GM23338 (cell line): ENCODE results near the gene PARP12. TPM values are rescaled to one million over a fixed set of nuclear protein-coding genes. Genes with fewer than 3 reads are reported as not detected.

Source experiments
- ATAC-seq: fragments of 200-7000 bp; cut with Tn5 transposase; 3 replicates; pipeline ENCODE4 v1.9.1; 2020
- DNase-seq: peaks from one replicate; pipeline ENCODE4 v3.0.0-alpha.2; 2015; ENCODE audit warnings: low spot score
- H2AFZ ChIP-seq: fragments of 200-600 bp; sonication (generic); 2 replicates; pipeline ENCODE4 v1.8.0; 2016; ENCODE audit warnings: antibody characterized with exemption, mild to moderate bottlenecking, moderate library complexity
- H3F3A ChIP-seq: fragments of 200-600 bp; sonication (generic); replicated peaks from 2 replicates; pipeline ENCODE4 v1.8.0; 2017; ENCODE audit warnings: antibody characterized with exemption, mixed run types, low read depth
- H3K27ac ChIP-seq: fragments of 200-600 bp; sonication (generic); 2 replicates; pipeline ENCODE4 v1.6.1; 2016; ENCODE audit warnings: low read depth
- H3K27me3 ChIP-seq: fragments of 200-600 bp; sonication (generic); 2 replicates; pipeline ENCODE4 v1.8.0; 2016; ENCODE audit warnings: mild to moderate bottlenecking, mixed run types, moderate library complexity; ENCODE audit not compliant: insufficient read depth
- H3K36me3 ChIP-seq: fragments of 200-600 bp; sonication (generic); 2 replicates; pipeline ENCODE4 v1.8.0; 2016; ENCODE audit warnings: mild to moderate bottlenecking; ENCODE audit not compliant: insufficient read depth
- H3K4me1 ChIP-seq: fragments of 200-600 bp; sonication (generic); 2 replicates; pipeline ENCODE4 v1.8.0; 2016; ENCODE audit warnings: mild to moderate bottlenecking, moderate library complexity; ENCODE audit not compliant: insufficient read depth
- H3K4me2 ChIP-seq: fragments of 200-600 bp; sonication (generic); 2 replicates; pipeline ENCODE4 v1.7.1; 2017; ENCODE audit warnings: mixed run types
- H3K4me3 ChIP-seq: fragments of 200-600 bp; sonication (generic); 2 replicates; pipeline ENCODE4 v1.6.1; 2016; ENCODE audit warnings: mixed run types
- H3K79me2 ChIP-seq: fragments of 200-600 bp; sonication (generic); replicated peaks from 2 replicates; pipeline ENCODE4 v1.8.0; 2017; ENCODE audit warnings: mild to moderate bottlenecking; ENCODE audit not compliant: insufficient read depth
- H3K9me2 ChIP-seq: fragments of 200-600 bp; sonication (generic); 2 replicates; pipeline ENCODE4 v1.8.0; 2017; ENCODE audit not compliant: insufficient read depth
- H4K20me1 ChIP-seq: fragments of 200-600 bp; sonication (generic); replicated peaks from 2 replicates; pipeline ENCODE4 v1.8.0; 2017; ENCODE audit warnings: mild to moderate bottlenecking; ENCODE audit not compliant: insufficient read depth
- H3K27ac Mint-ChIP-seq: 2 replicates; pipeline ENCODE4 v1.8.0; 2020; ENCODE audit warnings: inconsistent platforms, mild to moderate bottlenecking, moderate library complexity, mixed read lengths
- H3K27me3 Mint-ChIP-seq: 3 replicates; pipeline ENCODE4 v1.8.0; 2022; ENCODE audit warnings: low read depth, mild to moderate bottlenecking, moderate library complexity, mixed read lengths, inconsistent platforms; ENCODE audit not compliant: insufficient read depth, poor library complexity
- H3K36me3 Mint-ChIP-seq: 3 replicates; pipeline ENCODE4 v1.8.0; 2021; ENCODE audit warnings: low read depth, mild to moderate bottlenecking, inconsistent platforms, moderate library complexity, mixed read lengths
- H3K4me1 Mint-ChIP-seq: 3 replicates; pipeline ENCODE4 v1.8.0; 2020; ENCODE audit warnings: mild to moderate bottlenecking, inconsistent platforms, mixed read lengths
- H3K4me3 Mint-ChIP-seq: 3 replicates; pipeline ENCODE4 v1.8.0; 2021; ENCODE audit warnings: moderate library complexity, mild to moderate bottlenecking, inconsistent platforms, mixed read lengths
- H3K9me3 Mint-ChIP-seq: 3 replicates; pipeline ENCODE4 v1.8.0; 2020; ENCODE audit warnings: moderate library complexity, mild to moderate bottlenecking, inconsistent platforms, mixed read lengths
- CREB1 ChIP-seq: fragments of 250-450 bp; sonication (Bioruptor Pico); IDR thresholded peaks from 2 replicates; pipeline ENCODE4 v1.5.0; 2020; ENCODE audit warnings: low read depth, mild to moderate bottlenecking, moderate library complexity
- EZH2 ChIP-seq: fragments of 200-600 bp; sonication (generic); IDR thresholded peaks from one replicate; pipeline ENCODE4 v1.8.0; 2017; ENCODE audit warnings: antibody characterized with exemption, mild to moderate bottlenecking, low read depth; ENCODE audit not compliant: unreplicated experiment
- EZH2phosphoT487 ChIP-seq: fragments of 200-600 bp; sonication (generic); IDR thresholded peaks from one replicate; pipeline ENCODE4 v1.8.1; 2018; ENCODE audit warnings: antibody characterized with exemption; ENCODE audit not compliant: unreplicated experiment
- ZNF331 ChIP-seq: fragments of 250-450 bp; sonication (Bioruptor Pico); IDR thresholded peaks from 2 replicates; pipeline ENCODE4 v1.5.0; 2020; ENCODE audit warnings: low read depth, mild to moderate bottlenecking, moderate library complexity
- polyA plus RNA-seq: library from polyadenylated mRNA; unstranded; fragments of >200 nt; fragmentation: Nextera tagmentation; extraction: Ambion mirVana; gene quantifications from 2 replicates; pipeline ENCODE4 v1.2.1, GENCODE V29; 2016
- total RNA-seq: library from RNA; depleted of rRNA; stranded (reverse); fragments of >200 nt; shearing (Covaris generic); gene quantifications from 2 replicates; pipeline ENCODE4 v1.2.3, GENCODE V29; 2014
- TF ChIP-seq, protein P1 (sequence below), 2 experiments: fragments of 200-600 bp in 1 of 2; sonication (generic) in 1 of 2; conservative IDR thresholded peaks; 2 replicates each; pipeline versions ENCODE4 v1.5.1 to v1.6.1; 2016 to 2017; ENCODE audit warnings: antibody characterized with exemption in 2 of 2, low read depth in 2 of 2, mild to moderate bottlenecking in 2 of 2, moderate library complexity in 1 of 2
- TF ChIP-seq, protein P2 (sequence below): IDR thresholded peaks from one replicate; pipeline ENCODE4 v1.6.1; 2018; ENCODE audit warnings: antibody characterized with exemption; ENCODE audit not compliant: unreplicated experiment
- TF ChIP-seq, protein P3 (sequence below): IDR thresholded peaks from 2 replicates; pipeline ENCODE4 v1.6.1; 2016; ENCODE audit warnings: antibody characterized with exemption
- TF ChIP-seq, protein P4 (sequence below): fragments of 250-450 bp; sonication (Bioruptor Pico); IDR thresholded peaks from 2 replicates; pipeline ENCODE4 v1.5.0; 2020; ENCODE audit warnings: mild to moderate bottlenecking, moderate library complexity

Gene PARP12
- total and polyA plus RNA-seq, 2 experiments from 2014 or later = 2.7 to 10.3 TPM

DNA sequence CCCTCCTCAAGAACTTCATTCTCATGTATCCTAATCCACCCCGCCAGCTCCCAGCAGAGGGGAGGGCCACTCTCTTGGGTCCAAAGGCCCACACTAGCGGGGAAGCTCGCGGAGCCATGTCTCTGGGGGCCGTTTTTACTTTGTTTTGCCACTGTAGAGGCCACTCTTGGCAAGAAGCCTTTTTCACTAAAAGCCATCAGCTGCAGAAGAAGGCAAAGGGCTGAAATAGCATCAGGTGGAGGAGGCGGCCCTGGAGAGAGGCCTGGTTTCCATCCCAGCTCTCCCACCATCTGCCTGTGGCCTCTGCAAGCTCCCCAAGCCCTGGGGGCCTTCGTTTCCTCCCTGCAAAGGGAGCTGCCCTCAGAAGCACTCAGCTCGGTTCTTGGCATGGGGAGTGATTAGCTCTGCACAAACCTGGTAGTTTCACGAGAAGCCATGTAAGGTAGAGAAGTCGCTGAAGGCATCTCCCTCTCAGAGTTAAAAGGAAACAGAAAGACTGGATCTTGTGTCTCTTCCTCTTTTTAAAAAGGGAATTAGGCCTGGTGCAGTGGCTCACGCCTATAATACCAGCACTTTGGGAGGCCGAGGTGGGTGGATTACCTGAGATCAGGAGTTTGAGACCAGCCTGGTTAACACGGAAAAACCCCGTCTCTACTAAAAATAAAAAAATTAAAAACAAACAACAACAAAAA lies 70.3 kb downstream of the PARP12 start:
- no peak overlapping the region for H3K27ac Mint-ChIP-seq
- no peak overlapping the region for H3K4me2 ChIP-seq
- no peaks in the 10 kb centered on the region for H3K9me3 Mint-ChIP-seq
- no peak overlapping the region for H3K4me3 Mint-ChIP-seq
- H3K9me2 ChIP-seq = no peaks in the 10 kb centered on the region
- H3K36me3 Mint-ChIP-seq = no peaks in the 10 kb centered on the region
- no peak overlapping the region for H3K27ac ChIP-seq
- peaks cover 9% of the 10 kb centered on the region for H3K4me1 Mint-ChIP-seq
- no peaks in the 10 kb centered on the region for H4K20me1 ChIP-seq
- H3K79me2 ChIP-seq = no peaks in the 10 kb centered on the region
- H3K27me3 Mint-ChIP-seq = peaks cover 6% of the 10 kb centered on the region
- TF ChIP-seq, protein P1, sequence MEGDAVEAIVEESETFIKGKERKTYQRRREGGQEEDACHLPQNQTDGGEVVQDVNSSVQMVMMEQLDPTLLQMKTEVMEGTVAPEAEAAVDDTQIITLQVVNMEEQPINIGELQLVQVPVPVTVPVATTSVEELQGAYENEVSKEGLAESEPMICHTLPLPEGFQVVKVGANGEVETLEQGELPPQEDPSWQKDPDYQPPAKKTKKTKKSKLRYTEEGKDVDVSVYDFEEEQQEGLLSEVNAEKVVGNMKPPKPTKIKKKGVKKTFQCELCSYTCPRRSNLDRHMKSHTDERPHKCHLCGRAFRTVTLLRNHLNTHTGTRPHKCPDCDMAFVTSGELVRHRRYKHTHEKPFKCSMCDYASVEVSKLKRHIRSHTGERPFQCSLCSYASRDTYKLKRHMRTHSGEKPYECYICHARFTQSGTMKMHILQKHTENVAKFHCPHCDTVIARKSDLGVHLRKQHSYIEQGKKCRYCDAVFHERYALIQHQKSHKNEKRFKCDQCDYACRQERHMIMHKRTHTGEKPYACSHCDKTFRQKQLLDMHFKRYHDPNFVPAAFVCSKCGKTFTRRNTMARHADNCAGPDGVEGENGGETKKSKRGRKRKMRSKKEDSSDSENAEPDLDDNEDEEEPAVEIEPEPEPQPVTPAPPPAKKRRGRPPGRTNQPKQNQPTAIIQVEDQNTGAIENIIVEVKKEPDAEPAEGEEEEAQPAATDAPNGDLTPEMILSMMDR (conservative IDR thresholded peaks at IDR 0.05; ENCODE audit: low read depth in 2 of 2) = no peak
- TF ChIP-seq CREB1 (CRISPR knock-in tag) (no peak), EZH2 (no peak), ZNF331 (no peak), EZH2phosphoT487 (no peak)
- TF ChIP-seq, protein P2, sequence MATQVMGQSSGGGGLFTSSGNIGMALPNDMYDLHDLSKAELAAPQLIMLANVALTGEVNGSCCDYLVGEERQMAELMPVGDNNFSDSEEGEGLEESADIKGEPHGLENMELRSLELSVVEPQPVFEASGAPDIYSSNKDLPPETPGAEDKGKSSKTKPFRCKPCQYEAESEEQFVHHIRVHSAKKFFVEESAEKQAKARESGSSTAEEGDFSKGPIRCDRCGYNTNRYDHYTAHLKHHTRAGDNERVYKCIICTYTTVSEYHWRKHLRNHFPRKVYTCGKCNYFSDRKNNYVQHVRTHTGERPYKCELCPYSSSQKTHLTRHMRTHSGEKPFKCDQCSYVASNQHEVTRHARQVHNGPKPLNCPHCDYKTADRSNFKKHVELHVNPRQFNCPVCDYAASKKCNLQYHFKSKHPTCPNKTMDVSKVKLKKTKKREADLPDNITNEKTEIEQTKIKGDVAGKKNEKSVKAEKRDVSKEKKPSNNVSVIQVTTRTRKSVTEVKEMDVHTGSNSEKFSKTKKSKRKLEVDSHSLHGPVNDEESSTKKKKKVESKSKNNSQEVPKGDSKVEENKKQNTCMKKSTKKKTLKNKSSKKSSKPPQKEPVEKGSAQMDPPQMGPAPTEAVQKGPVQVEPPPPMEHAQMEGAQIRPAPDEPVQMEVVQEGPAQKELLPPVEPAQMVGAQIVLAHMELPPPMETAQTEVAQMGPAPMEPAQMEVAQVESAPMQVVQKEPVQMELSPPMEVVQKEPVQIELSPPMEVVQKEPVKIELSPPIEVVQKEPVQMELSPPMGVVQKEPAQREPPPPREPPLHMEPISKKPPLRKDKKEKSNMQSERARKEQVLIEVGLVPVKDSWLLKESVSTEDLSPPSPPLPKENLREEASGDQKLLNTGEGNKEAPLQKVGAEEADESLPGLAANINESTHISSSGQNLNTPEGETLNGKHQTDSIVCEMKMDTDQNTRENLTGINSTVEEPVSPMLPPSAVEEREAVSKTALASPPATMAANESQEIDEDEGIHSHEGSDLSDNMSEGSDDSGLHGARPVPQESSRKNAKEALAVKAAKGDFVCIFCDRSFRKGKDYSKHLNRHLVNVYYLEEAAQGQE = no peak
- TF ChIP-seq, protein P3, sequence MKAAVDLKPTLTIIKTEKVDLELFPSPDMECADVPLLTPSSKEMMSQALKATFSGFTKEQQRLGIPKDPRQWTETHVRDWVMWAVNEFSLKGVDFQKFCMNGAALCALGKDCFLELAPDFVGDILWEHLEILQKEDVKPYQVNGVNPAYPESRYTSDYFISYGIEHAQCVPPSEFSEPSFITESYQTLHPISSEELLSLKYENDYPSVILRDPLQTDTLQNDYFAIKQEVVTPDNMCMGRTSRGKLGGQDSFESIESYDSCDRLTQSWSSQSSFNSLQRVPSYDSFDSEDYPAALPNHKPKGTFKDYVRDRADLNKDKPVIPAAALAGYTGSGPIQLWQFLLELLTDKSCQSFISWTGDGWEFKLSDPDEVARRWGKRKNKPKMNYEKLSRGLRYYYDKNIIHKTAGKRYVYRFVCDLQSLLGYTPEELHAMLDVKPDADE = no peak
- TF ChIP-seq, protein P4, sequence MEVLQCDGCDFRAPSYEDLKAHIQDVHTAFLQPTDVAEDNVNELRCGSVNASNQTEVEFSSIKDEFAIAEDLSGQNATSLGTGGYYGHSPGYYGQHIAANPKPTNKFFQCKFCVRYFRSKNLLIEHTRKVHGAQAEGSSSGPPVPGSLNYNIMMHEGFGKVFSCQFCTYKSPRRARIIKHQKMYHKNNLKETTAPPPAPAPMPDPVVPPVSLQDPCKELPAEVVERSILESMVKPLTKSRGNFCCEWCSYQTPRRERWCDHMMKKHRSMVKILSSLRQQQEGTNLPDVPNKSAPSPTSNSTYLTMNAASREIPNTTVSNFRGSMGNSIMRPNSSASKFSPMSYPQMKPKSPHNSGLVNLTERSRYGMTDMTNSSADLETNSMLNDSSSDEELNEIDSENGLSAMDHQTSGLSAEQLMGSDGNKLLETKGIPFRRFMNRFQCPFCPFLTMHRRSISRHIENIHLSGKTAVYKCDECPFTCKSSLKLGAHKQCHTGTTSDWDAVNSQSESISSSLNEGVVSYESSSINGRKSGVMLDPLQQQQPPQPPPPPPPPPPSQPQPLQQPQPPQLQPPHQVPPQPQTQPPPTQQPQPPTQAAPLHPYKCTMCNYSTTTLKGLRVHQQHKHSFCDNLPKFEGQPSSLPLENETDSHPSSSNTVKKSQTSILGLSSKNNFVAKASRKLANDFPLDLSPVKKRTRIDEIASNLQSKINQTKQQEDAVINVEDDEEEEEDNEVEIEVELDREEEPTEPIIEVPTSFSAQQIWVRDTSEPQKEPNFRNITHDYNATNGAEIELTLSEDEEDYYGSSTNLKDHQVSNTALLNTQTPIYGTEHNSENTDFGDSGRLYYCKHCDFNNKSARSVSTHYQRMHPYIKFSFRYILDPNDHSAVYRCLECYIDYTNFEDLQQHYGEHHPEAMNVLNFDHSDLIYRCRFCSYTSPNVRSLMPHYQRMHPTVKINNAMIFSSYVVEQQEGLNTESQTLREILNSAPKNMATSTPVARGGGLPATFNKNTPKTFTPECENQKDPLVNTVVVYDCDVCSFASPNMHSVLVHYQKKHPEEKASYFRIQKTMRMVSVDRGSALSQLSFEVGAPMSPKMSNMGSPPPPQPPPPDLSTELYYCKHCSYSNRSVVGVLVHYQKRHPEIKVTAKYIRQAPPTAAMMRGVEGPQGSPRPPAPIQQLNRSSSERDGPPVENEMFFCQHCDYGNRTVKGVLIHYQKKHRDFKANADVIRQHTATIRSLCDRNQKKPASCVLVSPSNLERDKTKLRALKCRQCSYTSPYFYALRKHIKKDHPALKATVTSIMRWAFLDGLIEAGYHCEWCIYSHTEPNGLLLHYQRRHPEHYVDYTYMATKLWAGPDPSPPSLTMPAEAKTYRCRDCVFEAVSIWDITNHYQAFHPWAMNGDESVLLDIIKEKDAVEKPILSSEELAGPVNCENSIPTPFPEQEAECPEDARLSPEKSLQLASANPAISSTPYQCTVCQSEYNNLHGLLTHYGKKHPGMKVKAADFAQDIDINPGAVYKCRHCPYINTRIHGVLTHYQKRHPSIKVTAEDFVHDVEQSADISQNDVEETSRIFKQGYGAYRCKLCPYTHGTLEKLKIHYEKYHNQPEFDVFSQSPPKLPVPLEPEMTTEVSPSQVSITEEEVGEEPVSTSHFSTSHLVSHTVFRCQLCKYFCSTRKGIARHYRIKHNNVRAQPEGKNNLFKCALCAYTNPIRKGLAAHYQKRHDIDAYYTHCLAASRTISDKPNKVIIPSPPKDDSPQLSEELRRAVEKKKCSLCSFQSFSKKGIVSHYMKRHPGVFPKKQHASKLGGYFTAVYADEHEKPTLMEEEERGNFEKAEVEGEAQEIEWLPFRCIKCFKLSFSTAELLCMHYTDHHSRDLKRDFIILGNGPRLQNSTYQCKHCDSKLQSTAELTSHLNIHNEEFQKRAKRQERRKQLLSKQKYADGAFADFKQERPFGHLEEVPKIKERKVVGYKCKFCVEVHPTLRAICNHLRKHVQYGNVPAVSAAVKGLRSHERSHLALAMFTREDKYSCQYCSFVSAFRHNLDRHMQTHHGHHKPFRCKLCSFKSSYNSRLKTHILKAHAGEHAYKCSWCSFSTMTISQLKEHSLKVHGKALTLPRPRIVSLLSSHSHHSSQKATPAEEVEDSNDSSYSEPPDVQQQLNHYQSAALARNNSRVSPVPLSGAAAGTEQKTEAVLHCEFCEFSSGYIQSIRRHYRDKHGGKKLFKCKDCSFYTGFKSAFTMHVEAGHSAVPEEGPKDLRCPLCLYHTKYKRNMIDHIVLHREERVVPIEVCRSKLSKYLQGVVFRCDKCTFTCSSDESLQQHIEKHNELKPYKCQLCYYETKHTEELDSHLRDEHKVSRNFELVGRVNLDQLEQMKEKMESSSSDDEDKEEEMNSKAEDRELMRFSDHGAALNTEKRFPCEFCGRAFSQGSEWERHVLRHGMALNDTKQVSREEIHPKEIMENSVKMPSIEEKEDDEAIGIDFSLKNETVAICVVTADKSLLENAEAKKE = no peak
- H3F3A ChIP-seq = no peaks in the 10 kb centered on the region
- no peak overlapping the region for H3K4me3 ChIP-seq
- DNase-seq (no peak), ATAC-seq (no peak)
- H3K4me1 ChIP-seq = no peaks in the 10 kb centered on the region
- H3K36me3 ChIP-seq = no peaks in the 10 kb centered on the region
- no peaks in the 10 kb centered on the region for H3K27me3 ChIP-seq
- no peak overlapping the region for H2AFZ ChIP-seq
